GM19193 (cell line): ENCODE data around the gene PROM2.

ENCODE experiments used
- POLR2A ChIP-seq: IDR thresholded peaks from 4 replicates; pipeline ENCODE4 v1.6.1; 2011; ENCODE audit not compliant: insufficient read depth, insufficient read length; ENCODE audit errors: extremely low read depth

The PROM2 gene

DNA sequence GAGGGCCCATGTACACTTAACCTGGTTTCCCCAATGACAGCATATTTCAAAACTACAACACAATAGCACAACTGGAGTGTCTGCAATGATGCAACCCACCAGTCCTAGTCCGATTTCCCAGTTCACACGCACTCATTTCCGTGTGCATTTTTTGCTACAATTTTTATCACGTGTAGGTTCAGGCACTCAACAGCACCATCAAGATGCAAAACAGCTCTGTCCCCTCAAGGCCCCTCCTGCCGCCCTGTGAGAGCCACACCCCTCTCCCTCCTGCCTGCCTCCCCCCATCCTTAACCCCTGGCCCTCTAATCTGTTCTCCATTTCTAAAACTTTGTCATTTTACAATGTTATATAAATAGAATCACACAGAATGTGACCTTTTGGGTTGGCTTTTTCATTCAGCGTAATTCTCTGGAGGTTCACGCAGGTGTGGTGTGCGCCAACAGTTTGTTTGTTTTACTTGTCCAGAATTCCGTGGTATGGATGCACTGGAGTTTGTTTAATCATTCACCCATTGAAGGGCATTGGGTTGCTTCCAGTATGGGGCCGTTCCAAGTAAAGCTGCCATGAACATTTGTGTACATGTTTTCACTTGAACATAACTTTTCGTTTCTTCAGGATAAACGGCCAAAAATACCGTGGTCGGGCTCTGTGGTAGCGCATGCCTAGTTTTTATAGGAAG lies 31.3 kb downstream of the PROM2 start:
- TF ChIP-seq POLR2A = no peak

DNA sequence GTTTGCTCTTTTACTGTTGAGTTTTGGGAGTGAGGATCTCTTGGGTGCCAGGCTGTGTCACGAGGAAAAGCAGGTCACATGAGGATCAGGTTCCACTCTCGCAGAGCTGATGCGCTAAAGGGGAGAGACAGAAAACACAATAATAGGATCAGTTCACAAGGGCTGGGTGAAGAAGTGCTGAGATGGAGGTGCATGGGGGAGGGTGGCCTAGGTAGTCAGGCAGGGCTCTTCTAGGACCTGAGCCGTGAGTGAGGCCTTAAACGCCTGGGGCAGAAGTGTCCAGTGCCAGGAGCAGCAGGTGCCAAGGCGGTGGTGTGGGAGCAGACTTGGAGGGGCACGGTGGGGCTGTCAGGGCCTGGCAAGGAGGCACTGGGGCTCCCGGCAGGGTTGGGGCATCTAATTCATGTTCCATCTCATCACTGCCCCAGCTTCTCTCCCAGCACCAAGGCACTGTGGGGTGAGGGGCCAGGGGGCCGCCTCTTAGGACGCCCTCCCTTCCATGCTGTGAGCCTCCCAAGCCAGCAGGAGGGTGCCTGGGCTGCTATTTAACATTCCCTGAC lies 32.2 kb downstream of the PROM2 start:
- no peak for TF ChIP-seq POLR2A

DNA sequence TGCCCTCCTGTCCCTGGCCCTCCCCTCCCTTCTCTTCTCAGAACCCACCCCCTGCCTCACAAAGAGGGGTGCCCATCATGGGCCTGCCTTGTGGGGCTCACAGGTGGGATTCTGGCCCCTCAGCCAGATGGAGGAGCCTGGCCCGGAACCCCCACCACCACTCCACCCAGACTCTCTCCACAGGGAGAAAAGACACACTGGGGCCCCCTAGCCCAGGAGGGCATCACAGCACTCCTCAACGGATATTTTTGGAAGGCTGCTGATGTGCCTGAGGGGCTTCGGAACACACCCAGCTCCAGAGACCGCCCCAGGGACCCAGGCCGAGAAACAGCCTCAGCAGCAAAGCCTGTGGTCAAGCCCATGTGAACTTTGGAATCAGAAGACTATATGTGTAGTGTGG lies 32.8 kb downstream of the PROM2 start:
- TF ChIP-seq POLR2A = no peak

DNA sequence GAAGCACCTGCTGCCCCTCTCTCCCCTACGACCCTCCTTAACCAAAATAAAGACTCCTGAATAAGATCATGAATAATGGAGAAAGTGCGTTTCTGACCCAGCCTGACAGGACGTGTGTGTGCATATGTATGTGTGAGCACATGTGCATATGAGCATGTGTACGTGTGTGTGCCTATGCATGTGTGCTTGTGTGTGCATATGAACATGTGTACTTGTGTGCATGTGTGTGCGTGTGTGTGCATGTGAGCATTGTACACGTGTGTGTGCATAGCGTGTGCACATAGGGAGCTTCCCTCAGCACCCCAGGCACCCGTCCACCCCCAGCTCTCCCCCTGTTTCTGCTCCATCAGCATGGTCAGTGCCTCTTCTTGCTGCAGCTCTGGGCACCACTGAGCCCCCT lies 33.6 kb downstream of the PROM2 start:
- no peak for TF ChIP-seq POLR2A

GRCh38 chr2:95308426-95308990 lies 34.3 kb downstream of the PROM2 start:
- TF ChIP-seq POLR2A = no peak

- no peak for TF ChIP-seq POLR2A
Measured at GRCh38 chr2:95309599-95309998, 35.4 kb downstream of the PROM2 start.

DNA sequence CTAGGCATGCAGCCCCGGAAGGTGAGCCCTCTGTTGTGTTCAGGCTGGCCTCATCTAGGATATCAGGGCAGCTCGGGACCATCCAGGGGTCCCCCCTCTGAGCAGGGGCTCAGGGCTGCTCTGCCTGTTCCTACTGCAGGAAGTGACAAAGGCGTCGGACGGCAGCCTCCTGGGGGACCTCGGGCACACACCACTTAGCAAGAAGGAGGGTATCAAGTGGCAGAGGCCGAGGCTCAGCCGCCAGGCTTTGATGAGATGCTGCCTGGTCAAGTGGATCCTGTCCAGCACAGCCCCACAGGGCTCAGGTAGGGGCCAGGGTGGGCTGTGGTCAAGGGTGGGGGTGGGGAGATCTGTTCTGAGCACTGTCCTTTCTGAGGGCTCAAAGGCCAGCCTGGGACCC lies 36.0 kb downstream of the PROM2 start:
- TF ChIP-seq POLR2A = no peak

- TF ChIP-seq POLR2A = no peak
Measured at GRCh38 chr2:95310651-95311050, 36.4 kb downstream of the PROM2 start.

DNA sequence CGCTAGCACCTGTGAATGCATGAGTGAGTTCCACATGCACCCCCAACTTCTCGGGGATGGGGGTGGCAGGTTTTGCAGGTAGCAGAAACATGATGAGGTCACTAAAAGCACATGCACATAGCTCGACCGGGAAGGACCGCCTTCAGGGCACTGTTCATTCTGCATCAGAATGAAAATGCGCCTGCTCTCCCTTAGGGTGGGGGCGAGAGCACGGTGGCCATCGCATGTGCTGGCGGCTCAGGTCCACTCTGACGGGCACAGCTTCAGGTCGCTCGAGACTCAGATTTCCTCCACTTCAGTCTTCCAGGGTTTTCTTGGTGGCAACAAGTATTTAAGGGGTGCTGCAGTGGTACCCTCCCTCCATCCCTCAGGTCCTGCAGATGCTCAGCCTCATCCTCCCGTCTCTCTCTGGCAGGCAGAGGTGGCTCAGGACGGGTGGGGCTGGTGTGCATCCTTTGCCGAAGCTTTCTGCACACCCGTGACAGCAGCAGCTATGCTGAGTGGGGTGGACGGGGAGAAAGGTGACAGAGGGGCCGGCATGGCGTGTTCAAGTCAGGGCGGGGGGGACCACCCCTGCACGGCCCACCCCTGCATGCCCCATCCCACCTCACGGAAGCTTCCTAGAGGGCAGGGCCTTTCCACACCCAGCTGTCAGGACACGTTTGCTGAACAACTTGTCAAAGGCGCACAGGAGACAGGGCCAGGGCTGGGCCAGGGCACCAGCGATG lies 37.7 kb downstream of the PROM2 start:
- TF ChIP-seq POLR2A = no peak

GRCh38 chr2:95312543-95313201 lies 38.4 kb downstream of the PROM2 start:
- no peak for TF ChIP-seq POLR2A

GRCh38 chr2:95313296-95314131 lies 39.3 kb downstream of the PROM2 start:
- TF ChIP-seq POLR2A = no peak

DNA sequence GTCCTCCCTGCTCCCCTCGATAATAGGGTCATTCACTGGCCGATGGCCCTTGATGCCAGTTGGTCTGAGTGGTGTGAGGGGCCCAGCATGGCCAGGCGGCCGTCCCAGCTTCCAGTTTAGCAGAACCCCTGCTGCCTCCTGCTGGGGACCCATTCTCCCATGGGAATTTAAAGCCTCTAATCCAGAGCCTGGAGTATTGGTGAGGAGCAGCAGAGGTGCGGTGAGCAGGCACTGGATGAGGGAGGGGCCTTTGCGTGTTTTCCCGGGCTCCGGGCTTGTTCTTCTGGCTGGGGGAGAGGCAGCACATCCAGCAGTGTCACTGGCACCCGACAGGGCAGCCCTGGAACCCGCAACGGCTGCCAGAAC lies 40.3 kb downstream of the PROM2 start:
- TF ChIP-seq POLR2A = no peak

- TF ChIP-seq POLR2A = no peak
Measured at GRCh38 chr2:95314964-95315611, 40.8 kb downstream of the PROM2 start.

GRCh38 chr2:95315801-95316411 lies 41.7 kb downstream of the PROM2 start:
- TF ChIP-seq POLR2A = no peak

- TF ChIP-seq POLR2A = no peak
Measured at GRCh38 chr2:95316466-95317122, 42.3 kb downstream of the PROM2 start.
